ENCODE results near the gene ZNF230.

DNA sequence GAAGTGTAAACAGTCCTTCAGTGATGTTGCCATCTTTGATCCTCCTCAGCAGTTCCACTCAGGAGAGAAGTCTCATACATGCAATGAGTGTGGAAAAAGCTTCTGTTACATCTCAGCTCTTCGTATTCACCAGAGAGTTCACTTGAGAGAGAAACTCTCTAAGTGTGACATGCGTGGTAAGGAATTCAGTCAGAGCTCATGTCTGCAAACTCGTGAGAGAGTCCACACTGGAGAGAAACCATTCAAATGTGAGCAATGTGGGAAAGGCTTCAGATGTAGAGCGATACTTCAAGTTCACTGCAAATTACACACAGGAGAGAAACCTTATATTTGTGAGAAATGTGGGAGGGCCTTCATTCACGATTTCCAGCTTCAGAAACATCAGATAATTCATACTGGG lies 7.7 kb downstream of the ZNF230 start:
- TF ChIP-seq, protein P1, sequence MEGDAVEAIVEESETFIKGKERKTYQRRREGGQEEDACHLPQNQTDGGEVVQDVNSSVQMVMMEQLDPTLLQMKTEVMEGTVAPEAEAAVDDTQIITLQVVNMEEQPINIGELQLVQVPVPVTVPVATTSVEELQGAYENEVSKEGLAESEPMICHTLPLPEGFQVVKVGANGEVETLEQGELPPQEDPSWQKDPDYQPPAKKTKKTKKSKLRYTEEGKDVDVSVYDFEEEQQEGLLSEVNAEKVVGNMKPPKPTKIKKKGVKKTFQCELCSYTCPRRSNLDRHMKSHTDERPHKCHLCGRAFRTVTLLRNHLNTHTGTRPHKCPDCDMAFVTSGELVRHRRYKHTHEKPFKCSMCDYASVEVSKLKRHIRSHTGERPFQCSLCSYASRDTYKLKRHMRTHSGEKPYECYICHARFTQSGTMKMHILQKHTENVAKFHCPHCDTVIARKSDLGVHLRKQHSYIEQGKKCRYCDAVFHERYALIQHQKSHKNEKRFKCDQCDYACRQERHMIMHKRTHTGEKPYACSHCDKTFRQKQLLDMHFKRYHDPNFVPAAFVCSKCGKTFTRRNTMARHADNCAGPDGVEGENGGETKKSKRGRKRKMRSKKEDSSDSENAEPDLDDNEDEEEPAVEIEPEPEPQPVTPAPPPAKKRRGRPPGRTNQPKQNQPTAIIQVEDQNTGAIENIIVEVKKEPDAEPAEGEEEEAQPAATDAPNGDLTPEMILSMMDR (IDR thresholded peaks at IDR 0.05; ENCODE audit: insufficient read depth, low read length), result no peak
- no peak for TF ChIP-seq GABPA (IDR thresholded peaks at IDR 0.05; ENCODE audit: low read depth)
- TF ChIP-seq, protein P2, sequence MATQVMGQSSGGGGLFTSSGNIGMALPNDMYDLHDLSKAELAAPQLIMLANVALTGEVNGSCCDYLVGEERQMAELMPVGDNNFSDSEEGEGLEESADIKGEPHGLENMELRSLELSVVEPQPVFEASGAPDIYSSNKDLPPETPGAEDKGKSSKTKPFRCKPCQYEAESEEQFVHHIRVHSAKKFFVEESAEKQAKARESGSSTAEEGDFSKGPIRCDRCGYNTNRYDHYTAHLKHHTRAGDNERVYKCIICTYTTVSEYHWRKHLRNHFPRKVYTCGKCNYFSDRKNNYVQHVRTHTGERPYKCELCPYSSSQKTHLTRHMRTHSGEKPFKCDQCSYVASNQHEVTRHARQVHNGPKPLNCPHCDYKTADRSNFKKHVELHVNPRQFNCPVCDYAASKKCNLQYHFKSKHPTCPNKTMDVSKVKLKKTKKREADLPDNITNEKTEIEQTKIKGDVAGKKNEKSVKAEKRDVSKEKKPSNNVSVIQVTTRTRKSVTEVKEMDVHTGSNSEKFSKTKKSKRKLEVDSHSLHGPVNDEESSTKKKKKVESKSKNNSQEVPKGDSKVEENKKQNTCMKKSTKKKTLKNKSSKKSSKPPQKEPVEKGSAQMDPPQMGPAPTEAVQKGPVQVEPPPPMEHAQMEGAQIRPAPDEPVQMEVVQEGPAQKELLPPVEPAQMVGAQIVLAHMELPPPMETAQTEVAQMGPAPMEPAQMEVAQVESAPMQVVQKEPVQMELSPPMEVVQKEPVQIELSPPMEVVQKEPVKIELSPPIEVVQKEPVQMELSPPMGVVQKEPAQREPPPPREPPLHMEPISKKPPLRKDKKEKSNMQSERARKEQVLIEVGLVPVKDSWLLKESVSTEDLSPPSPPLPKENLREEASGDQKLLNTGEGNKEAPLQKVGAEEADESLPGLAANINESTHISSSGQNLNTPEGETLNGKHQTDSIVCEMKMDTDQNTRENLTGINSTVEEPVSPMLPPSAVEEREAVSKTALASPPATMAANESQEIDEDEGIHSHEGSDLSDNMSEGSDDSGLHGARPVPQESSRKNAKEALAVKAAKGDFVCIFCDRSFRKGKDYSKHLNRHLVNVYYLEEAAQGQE (IDR thresholded peaks at IDR 0.05; ENCODE audit: insufficient replicate concordance, low read depth), result no peak
- no peak for TF ChIP-seq POLR2AphosphoS5 (IDR thresholded peaks at IDR 0.05; ENCODE audit: low read depth)
- TF ChIP-seq SPI1 (IDR thresholded peaks at IDR 0.05; ENCODE audit: borderline replicate concordance, low read depth), result no peak

Data from HL-60 (cell line).